IPS-11a (cell line): ENCODE data around the gene PPP1R9B.

Experiments
- H3K4me3 ChIP-seq: one replicate; pipeline ENCODE4 v1.5.1; 2013; ENCODE audit warnings: low read depth, low read length, control low read depth

PPP1R9B gene

GRCh38 chr17:50187751-50188530 lies 37.5 kb upstream of the PPP1R9B start:
- no peak overlapping the region for H3K4me3 ChIP-seq

- H3K4me3 ChIP-seq: no peak overlapping the region
Observed at GRCh38 chr17:50187394-50187725, 36.9 kb upstream of the PPP1R9B start.

GRCh38 chr17:50186661-50187393 lies 36.4 kb upstream of the PPP1R9B start:
- no peak overlapping the region for H3K4me3 ChIP-seq

- H3K4me3 ChIP-seq: no peak overlapping the region
Observed at GRCh38 chr17:50185631-50186471, 35.4 kb upstream of the PPP1R9B start.

- H3K4me3 ChIP-seq: no peak overlapping the region
Observed at GRCh38 chr17:50184611-50185398, 34.3 kb upstream of the PPP1R9B start.

- H3K4me3 ChIP-seq: no peak overlapping the region
Observed at GRCh38 chr17:50184064-50184463, 33.6 kb upstream of the PPP1R9B start.

GRCh38 chr17:50183421-50183994 lies 33.0 kb upstream of the PPP1R9B start:
- H3K4me3 ChIP-seq: no peak overlapping the region

GRCh38 chr17:50182783-50183420 lies 32.4 kb upstream of the PPP1R9B start:
- H3K4me3 ChIP-seq: no peak overlapping the region

- H3K4me3 ChIP-seq: no peak overlapping the region
Observed at GRCh38 chr17:50181591-50182560, 31.4 kb upstream of the PPP1R9B start.

- H3K4me3 ChIP-seq: no peak overlapping the region
Observed at GRCh38 chr17:50181144-50181543, 30.7 kb upstream of the PPP1R9B start.

- no peak overlapping the region for H3K4me3 ChIP-seq
Observed at GRCh38 chr17:50180620-50181019, 30.1 kb upstream of the PPP1R9B start.

GRCh38 chr17:50180111-50180510 lies 29.6 kb upstream of the PPP1R9B start:
- H3K4me3 ChIP-seq: no peak overlapping the region

- H3K4me3 ChIP-seq: no peak overlapping the region
Observed at GRCh38 chr17:50177983-50178834, 27.7 kb upstream of the PPP1R9B start.

- no peak overlapping the region for H3K4me3 ChIP-seq
Observed at GRCh38 chr17:50177476-50177875, 27.0 kb upstream of the PPP1R9B start.

GRCh38 chr17:50176559-50177357 lies 26.3 kb upstream of the PPP1R9B start:
- H3K4me3 ChIP-seq: no peak overlapping the region

- H3K4me3 ChIP-seq: no peak overlapping the region
Observed at GRCh38 chr17:50175035-50175807, 24.7 kb upstream of the PPP1R9B start.
